ENCODE results near the gene PRDM16. TPM values are rescaled to one million over a fixed set of nuclear protein-coding genes. Genes with fewer than 3 reads are reported as not detected.
A peak's percentile ranks its signal among the peaks of the same experiment; 100 is the strongest.

PRDM16 gene
- total RNA-seq, 4 donors from 2014 or later, result 0.41 to 0.95 TPM; not detected in 2

DNA sequence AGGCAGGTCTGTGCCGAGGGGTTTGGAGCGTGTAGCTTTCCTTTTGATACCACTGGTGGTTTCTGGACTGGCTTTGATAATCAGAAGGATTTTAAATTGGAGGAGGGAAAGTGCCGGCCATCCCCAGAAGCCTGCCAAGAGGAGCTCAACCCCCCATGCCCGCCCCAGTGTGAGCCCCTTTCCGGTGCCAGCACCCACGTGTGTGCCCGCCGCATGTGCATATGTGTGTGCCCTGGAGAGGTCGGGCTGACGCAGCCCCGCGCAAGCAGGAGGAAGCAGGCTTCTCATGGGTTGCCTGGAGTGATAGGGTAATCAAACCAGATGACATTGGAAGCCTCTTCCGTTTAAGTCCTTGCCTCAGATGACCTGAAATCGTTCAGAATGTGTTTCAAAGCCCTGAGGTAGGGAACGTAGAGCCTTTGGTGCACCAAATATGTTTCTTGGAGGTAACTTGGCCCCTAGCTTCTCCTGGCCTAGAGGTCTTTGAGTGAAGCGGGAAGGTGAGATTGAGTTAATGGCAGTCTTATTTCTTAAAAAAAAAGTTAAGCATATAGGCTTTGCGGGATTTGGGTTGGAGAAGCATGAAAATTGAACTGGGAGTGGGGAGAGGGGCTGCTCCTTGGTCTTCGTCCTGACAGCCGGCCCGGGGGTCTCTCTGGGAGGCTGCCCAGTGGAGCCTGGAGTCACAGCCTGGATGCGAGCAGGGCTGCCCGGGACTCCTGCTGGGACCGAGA lies 351.4 kb downstream of the PRDM16 start:
- intact Hi-C loops (cut with DNase I; ENCODE audit: low total_unique reads), result loop anchor here (5.0 kb wide), 1 partner anchor 408 kb away; no protein-coding TSS in a partner anchor
- no peak for TF ChIP-seq POLR2A (IDR thresholded peaks at IDR 0.05)
- TF ChIP-seq EP300 (IDR thresholded peaks at IDR 0.05; ENCODE audit: low read depth), result no peak
- TF ChIP-seq POLR2AphosphoS5 (IDR thresholded peaks at IDR 0.05), result no peak
- TF ChIP-seq, protein P1, sequence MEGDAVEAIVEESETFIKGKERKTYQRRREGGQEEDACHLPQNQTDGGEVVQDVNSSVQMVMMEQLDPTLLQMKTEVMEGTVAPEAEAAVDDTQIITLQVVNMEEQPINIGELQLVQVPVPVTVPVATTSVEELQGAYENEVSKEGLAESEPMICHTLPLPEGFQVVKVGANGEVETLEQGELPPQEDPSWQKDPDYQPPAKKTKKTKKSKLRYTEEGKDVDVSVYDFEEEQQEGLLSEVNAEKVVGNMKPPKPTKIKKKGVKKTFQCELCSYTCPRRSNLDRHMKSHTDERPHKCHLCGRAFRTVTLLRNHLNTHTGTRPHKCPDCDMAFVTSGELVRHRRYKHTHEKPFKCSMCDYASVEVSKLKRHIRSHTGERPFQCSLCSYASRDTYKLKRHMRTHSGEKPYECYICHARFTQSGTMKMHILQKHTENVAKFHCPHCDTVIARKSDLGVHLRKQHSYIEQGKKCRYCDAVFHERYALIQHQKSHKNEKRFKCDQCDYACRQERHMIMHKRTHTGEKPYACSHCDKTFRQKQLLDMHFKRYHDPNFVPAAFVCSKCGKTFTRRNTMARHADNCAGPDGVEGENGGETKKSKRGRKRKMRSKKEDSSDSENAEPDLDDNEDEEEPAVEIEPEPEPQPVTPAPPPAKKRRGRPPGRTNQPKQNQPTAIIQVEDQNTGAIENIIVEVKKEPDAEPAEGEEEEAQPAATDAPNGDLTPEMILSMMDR (IDR thresholded peaks at IDR 0.05), result no peak
- Histone ChIP-seq H3K4me1 (peaks cover 0 to 26% (median 10%) of the 10 kb centered on the region in 4 donors), H3K4me3 (no peak overlapping the region), H3K27ac (no peak overlapping the region), H3K27me3 (peaks cover 28% of the 10 kb centered on the region), H3K36me3 (no peaks in the 10 kb centered on the region), H3K9me3 (peaks cover 0 to 7% of the 10 kb centered on the region in 2 donors)
- in situ Hi-C loops (cut with MboI; ENCODE audit: low pct_ligation_motif_present in 1 of 4, low pct_unique_long_range_greater_than_20kb in 1 of 4, low sequenced_read_pairs in 3 of 4), result loop anchor here in 1 of 4 donors (25.0 kb wide), 1 partner anchor 408 kb away; the partner anchor contains the start of gene ACTRT2
- no peak for DNase-seq
- 70 to 86% methylated on average over 4 to 23 of the region's 23 CpGs for WGBS, 2 donors (ENCODE audit: low coverage in 1 of 2)

DNA sequence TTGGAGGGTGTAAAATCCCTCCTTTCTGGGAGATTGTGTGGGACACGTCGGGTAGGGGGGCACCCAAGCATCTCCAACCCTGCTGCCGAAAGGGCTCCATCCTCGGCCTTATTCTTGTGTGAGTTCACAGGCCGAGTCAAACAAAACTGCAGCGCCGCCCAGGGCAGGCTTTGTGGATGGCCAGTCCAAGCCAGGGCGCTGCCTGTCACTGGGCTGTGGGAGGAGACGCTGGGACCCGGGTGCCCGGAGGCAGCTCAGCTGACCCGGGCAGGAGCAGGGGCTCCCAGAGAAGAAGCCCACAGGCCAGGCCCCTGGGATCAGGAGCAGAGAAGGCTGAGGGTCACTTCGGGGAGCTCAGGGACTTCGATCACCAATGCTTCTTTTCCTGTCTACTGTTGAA lies 353.6 kb downstream of the PRDM16 start:
- Histone ChIP-seq H3K27ac (peak overlapping the region; percentile 9 to 46 (median 39)), H3K36me3 (no peaks in the 10 kb centered on the region), H3K9me3 (no peaks in the 10 kb centered on the region), H3K4me3 (no peak overlapping the region), H3K4me1 (peaks cover 0 to 26% (median 10%) of the 10 kb centered on the region in 4 donors), H3K27me3 (peaks cover 22% of the 10 kb centered on the region)
- DNase-seq, result no peak
- in situ Hi-C loops (cut with MboI; ENCODE audit: low pct_ligation_motif_present in 1 of 4, low pct_unique_long_range_greater_than_20kb in 1 of 4, low sequenced_read_pairs in 3 of 4) (loop anchor here in 1 of 4 donors (25.0 kb wide), 1 partner anchor 410 kb away; the partner anchor contains the start of gene ACTRT2), intact Hi-C loops (cut with DNase I; ENCODE audit: low total_unique reads) (loop anchor here (5.0 kb wide), 1 partner anchor 410 kb away; no protein-coding TSS in a partner anchor)
- WGBS, 2 donors (ENCODE audit: low coverage in 1 of 2), result 90% methylated on average over 14 of the region's 14 CpGs; no CpG with 5 or more reads in 1 of the 2 donors
- no peak for TF ChIP-seq EP300 (IDR thresholded peaks at IDR 0.05; ENCODE audit: low read depth)
- TF ChIP-seq, protein P1 (IDR thresholded peaks at IDR 0.05), result no peak
- no peak for TF ChIP-seq POLR2AphosphoS5 (IDR thresholded peaks at IDR 0.05)
- TF ChIP-seq POLR2A (IDR thresholded peaks at IDR 0.05), result no peak

DNA sequence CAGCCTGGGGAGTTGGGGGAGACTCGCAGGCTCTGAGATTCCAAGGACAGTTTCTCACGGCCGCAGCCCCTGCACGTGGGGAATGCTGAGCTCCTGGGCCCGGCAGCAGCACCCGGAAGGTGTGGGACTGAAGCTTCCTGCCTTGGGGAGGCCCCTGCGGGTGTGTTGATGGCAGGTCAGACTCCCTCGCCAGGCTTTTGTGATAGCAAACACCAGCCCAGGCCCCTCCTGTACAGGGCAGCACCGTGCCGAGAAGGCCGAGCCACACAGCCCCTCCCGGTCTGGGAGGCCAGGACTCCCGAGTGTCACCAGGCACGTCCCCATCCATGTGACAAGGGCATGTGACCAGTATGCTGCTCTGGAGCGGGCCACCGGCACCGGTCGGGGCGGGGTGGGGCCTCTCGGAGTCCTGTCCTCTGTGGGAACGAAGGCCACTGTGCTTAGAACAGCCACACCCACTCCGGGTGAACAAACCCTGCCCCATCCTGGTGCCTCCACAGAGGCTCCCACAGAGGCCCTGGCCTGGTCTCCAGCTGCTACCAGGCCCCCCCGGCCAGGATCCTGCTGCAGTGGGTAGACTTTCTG lies 354.3 kb downstream of the PRDM16 start:
- Histone ChIP-seq H3K9me3 (no peaks in the 10 kb centered on the region), H3K27ac (peak overlapping the region; percentile 9 to 46 (median 39)), H3K4me3 (no peak overlapping the region), H3K27me3 (peaks cover 17% of the 10 kb centered on the region), H3K36me3 (no peaks in the 10 kb centered on the region), H3K4me1 (peaks cover 0 to 26% (median 10%) of the 10 kb centered on the region in 4 donors)
- intact Hi-C loops (cut with DNase I; ENCODE audit: low total_unique reads) (loop anchor here (5.0 kb wide), 1 partner anchor 411 kb away; no protein-coding TSS in a partner anchor), in situ Hi-C loops (cut with MboI; ENCODE audit: low pct_ligation_motif_present in 1 of 4, low pct_unique_long_range_greater_than_20kb in 1 of 4, low sequenced_read_pairs in 3 of 4) (loop anchor here in 1 of 4 donors (25.0 kb wide), 1 partner anchor 411 kb away; the partner anchor contains the start of gene ACTRT2)
- 48% methylated on average over 21 of the region's 23 CpGs; no CpG with 5 or more reads in 1 of the 2 donors for WGBS, 2 donors (ENCODE audit: low coverage in 1 of 2)
- peak; percentile 85 for DNase-seq
- TF ChIP-seq EP300 (IDR thresholded peaks at IDR 0.05; ENCODE audit: low read depth) (no peak), POLR2A (IDR thresholded peaks at IDR 0.05) (peak; percentile 15)

DNA sequence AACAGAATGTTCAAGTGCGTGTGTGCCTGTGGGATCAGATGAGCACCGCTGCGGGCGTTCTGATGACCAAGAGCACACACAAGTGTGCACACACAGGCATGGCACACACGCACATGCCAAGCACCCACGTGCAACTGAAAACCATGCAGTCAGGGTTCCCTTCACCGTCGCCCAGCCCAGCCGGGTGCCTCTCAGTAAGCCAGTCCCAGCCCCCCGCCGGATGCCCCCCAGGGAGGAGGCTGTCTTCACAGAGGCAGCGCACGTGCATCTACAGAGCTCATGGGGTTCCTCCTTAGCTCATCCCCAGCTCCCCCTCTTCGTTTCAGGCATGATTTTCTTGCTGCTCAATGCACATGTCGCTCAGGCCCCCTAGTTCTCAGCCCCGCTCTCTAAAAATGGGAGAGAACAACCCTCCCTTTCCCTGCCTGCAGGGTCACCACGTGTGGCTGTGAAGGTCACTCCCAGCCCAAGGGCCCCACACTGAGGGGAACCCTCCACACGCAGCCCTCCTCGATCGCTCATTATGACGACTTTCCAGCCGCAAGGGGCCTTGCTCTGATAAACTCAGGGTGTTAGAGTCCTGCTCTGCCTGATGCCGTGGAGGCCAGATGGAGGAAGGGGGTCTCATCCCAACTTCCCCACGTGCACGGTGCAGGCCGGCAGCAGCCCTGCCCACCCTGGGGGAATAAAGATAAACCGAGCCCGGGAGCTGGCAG lies 355.1 kb downstream of the PRDM16 start:
- H3K4me1 ChIP-seq, result peaks cover 0 to 26% (median 10%) of the 10 kb centered on the region in 4 donors
- in situ Hi-C loops (cut with MboI; ENCODE audit: low pct_ligation_motif_present in 1 of 4, low pct_unique_long_range_greater_than_20kb in 1 of 4, low sequenced_read_pairs in 3 of 4), result loop anchor here in 1 of 4 donors (25.0 kb wide), 1 partner anchor 412 kb away; the partner anchor contains the start of gene ACTRT2
- intact Hi-C loops (cut with DNase I; ENCODE audit: low total_unique reads), result loop anchor here (5.0 kb wide), 1 partner anchor 412 kb away; no protein-coding TSS in a partner anchor
- no peak overlapping the region for H3K4me3 ChIP-seq
- no peak for DNase-seq
- H3K27me3 ChIP-seq, result peaks cover 11% of the 10 kb centered on the region
- no peaks in the 10 kb centered on the region for H3K9me3 ChIP-seq
- TF ChIP-seq EP300 (IDR thresholded peaks at IDR 0.05; ENCODE audit: low read depth) (no peak), POLR2A (IDR thresholded peaks at IDR 0.05) (no peak), POLR2AphosphoS5 (IDR thresholded peaks at IDR 0.05) (no peak)
- TF ChIP-seq, protein P1 (IDR thresholded peaks at IDR 0.05), result no peak
- WGBS, 2 donors (ENCODE audit: low coverage in 1 of 2), result 63% methylated on average over 27 of the region's 28 CpGs; no CpG with 5 or more reads in 1 of the 2 donors
- H3K27ac ChIP-seq, result peak overlapping the region in 2 of 4 donors; percentile 9 to 44
- H3K36me3 ChIP-seq, result no peaks in the 10 kb centered on the region
